Common myeloid progenitor, CD34-positive (primary cell): ENCODE data around the gene PKHD1.

Source experiments
- CTCF ChIA-PET: fragments of 350-600 bp; sonication (Branson Sonifier 250); formaldehyde crosslinking; loops from one replicate; lab custom pipeline; 2021; ENCODE audit warnings: antibody characterized with exemption; lab: Charles Lee
- POLR2A ChIA-PET: fragments of 350-600 bp; sonication (Branson Sonifier 250); formaldehyde crosslinking; loops from one replicate; lab custom pipeline; 2021; ENCODE audit warnings: antibody characterized with exemption; lab: Charles Lee
- DNase-seq, 3 donors: peaks; one replicate each; pipeline versions ENCODE4 v3.0.0 to v3.0.0-alpha.2; 2013
- H3K27ac ChIP-seq, 2 experiments: 1 replicate in 1 of 2; 2 replicates in 1 of 2; pipeline ENCODE4 v1.7.0; 2013; ENCODE audit warnings: inconsistent platforms in 2 of 2, low read length in 2 of 2, mild to moderate bottlenecking in 2 of 2, low read depth in 1 of 2, moderate library complexity in 1 of 2; ENCODE audit not compliant: severe bottlenecking in 2 of 2, insufficient read depth in 1 of 2, poor library complexity in 1 of 2
- H3K27me3 ChIP-seq, 5 experiments: replicated peaks in 2 of 5; 1 replicate in 3 of 5; 2 replicates in 2 of 5; pipeline versions ENCODE4 v1.6.1 to v1.7.0; 2013; ENCODE audit warnings: low read length in 4 of 5, mild to moderate bottlenecking in 2 of 5, moderate library complexity in 2 of 5, inconsistent platforms in 1 of 5; ENCODE audit not compliant: insufficient read depth in 5 of 5, control insufficient read depth in 4 of 5
- H3K36me3 ChIP-seq, 4 experiments: 1 replicate in 2 of 4; 2 replicates in 2 of 4; pipeline versions ENCODE4 v1.6.1 to v1.7.0; 2013; ENCODE audit warnings: low read length in 3 of 4, control low read depth in 1 of 4, mild to moderate bottlenecking in 1 of 4; ENCODE audit not compliant: control insufficient read depth in 4 of 4, insufficient read depth in 4 of 4
- H3K4me1 ChIP-seq, 4 experiments: 1 replicate in 3 of 4; 2 replicates in 1 of 4; pipeline versions ENCODE4 v1.6.1 to v1.7.1; 2013; ENCODE audit warnings: low read length in 3 of 4, mild to moderate bottlenecking in 3 of 4, control low read depth in 1 of 4, inconsistent platforms in 1 of 4, moderate library complexity in 1 of 4; ENCODE audit not compliant: control insufficient read depth in 4 of 4, insufficient read depth in 4 of 4; ENCODE audit errors: control extremely low read depth in 1 of 4
- H3K4me3 ChIP-seq, 7 experiments: 1 replicate in 4 of 7; 2 replicates in 3 of 7; pipeline versions ENCODE4 v1.5.1 to v1.7.0; 2013; ENCODE audit warnings: mild to moderate bottlenecking in 7 of 7, low read length in 6 of 7, moderate library complexity in 6 of 7, inconsistent platforms in 2 of 7, low read depth in 2 of 7, control low read depth in 1 of 7; ENCODE audit not compliant: insufficient read depth in 4 of 7, control insufficient read depth in 1 of 7; ENCODE audit errors: extremely low read depth in 1 of 7
- H3K9me3 ChIP-seq, 5 experiments: 1 replicate in 4 of 5; 2 replicates in 1 of 5; pipeline versions ENCODE4 v1.6.1 to v1.7.1; 2013; ENCODE audit warnings: low read length in 4 of 5, mild to moderate bottlenecking in 2 of 5, inconsistent platforms in 1 of 5, low read depth in 1 of 5, moderate library complexity in 1 of 5; ENCODE audit not compliant: control insufficient read depth in 4 of 5, insufficient read depth in 2 of 5; ENCODE audit errors: control extremely low read depth in 1 of 5
- WGBS: methylation state at CpG from one replicate; pipeline ENCODE4 v1.1.5; 2013; ENCODE audit not compliant: insufficient coverage; 5-methylcytosine and 5-hydroxymethylcytosine counted together

PKHD1 gene

GRCh38 chr6:51625566-51625965 lies 461.8 kb downstream of the PKHD1 start:
- ChIA-PET CTCF (no interaction called here), POLR2A (no interaction called here)
- no peak overlapping the region for H3K27ac ChIP-seq
- H3K36me3 ChIP-seq: no peaks in the 10 kb centered on the region
- WGBS: 80% methylated on average over 1 of the region's 4 CpGs
- no peak overlapping the region for H3K4me3 ChIP-seq
- peaks cover 0 to 2% (median 0%) of the 10 kb centered on the region in 5 experiments for H3K27me3 ChIP-seq
- peaks cover 0 to 3% (median 0%) of the 10 kb centered on the region in 5 experiments for H3K9me3 ChIP-seq
- no peak for DNase-seq
- no peaks in the 10 kb centered on the region for H3K4me1 ChIP-seq

GRCh38 chr6:51620971-51621370 lies 466.4 kb downstream of the PKHD1 start:
- Histone ChIP-seq H3K27ac (no peak overlapping the region), H3K4me3 (no peak overlapping the region), H3K27me3 (no peaks in the 10 kb centered on the region), H3K9me3 (peaks cover 0 to 1% (median 0%) of the 10 kb centered on the region in 5 experiments), H3K36me3 (no peaks in the 10 kb centered on the region), H3K4me1 (no peaks in the 10 kb centered on the region)
- POLR2A ChIA-PET: no interaction called here
- 100% methylated on average over 1 of the region's 1 CpG for WGBS
- DNase-seq: no peak
- CTCF ChIA-PET: interaction anchor here (1.0 to 1.1 kb wide), 2 partner anchors 10 to 13 kb away, joined by 3 read pairs; no protein-coding TSS in a partner anchor

GRCh38 chr6:51619042-51619799 lies 468.2 kb downstream of the PKHD1 start:
- no peaks in the 10 kb centered on the region for H3K27me3 ChIP-seq
- no peak overlapping the region for H3K27ac ChIP-seq
- no peak for DNase-seq
- WGBS: 97% methylated on average over 3 of the region's 6 CpGs
- ChIA-PET CTCF (no interaction called here), POLR2A (no interaction called here)
- no peaks in the 10 kb centered on the region for H3K36me3 ChIP-seq
- H3K4me1 ChIP-seq: no peaks in the 10 kb centered on the region
- H3K4me3 ChIP-seq: no peak overlapping the region
- H3K9me3 ChIP-seq: peaks cover 0 to 1% (median 0%) of the 10 kb centered on the region in 5 experiments

- peak; percentile 1 to 20 (median 7) for DNase-seq
- CTCF ChIA-PET: no interaction called here
- no peak overlapping the region for H3K27ac ChIP-seq
- POLR2A ChIA-PET: interaction anchor here (0.6 kb wide), 2 partner anchors 72 to 318 kb away, joined by 3 read pairs; no protein-coding TSS in a partner anchor
- peaks cover 0 to 1% (median 0%) of the 10 kb centered on the region in 5 experiments for H3K9me3 ChIP-seq
- no peaks in the 10 kb centered on the region for H3K27me3 ChIP-seq
- H3K4me1 ChIP-seq: no peaks in the 10 kb centered on the region
- H3K36me3 ChIP-seq: no peaks in the 10 kb centered on the region
- H3K4me3 ChIP-seq: no peak overlapping the region
Measured at GRCh38 chr6:51618563-51618962, 468.9 kb downstream of the PKHD1 start.

DNA sequence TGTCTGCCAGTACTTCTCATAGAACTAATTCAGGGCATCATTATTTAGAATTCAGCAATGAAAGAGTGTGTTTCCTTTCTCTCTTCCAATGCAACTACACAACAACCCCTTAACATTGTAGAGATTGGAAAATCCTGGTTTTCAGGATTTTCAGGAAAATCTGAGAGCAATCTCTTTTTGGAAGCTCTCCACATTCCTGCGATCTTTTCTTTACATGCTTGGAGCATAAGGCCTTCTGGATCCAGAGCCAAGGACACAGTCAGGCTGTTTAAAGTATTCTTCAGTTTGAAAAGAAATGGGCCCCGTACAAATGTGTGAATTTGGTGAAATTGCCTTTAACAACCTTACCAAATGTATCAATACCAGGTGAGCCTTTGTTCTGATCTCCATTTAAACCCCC lies 469.7 kb downstream of the PKHD1 start:
- Histone ChIP-seq H3K27me3 (no peaks in the 10 kb centered on the region), H3K36me3 (no peaks in the 10 kb centered on the region), H3K4me3 (no peak overlapping the region), H3K27ac (no peak overlapping the region), H3K4me1 (no peaks in the 10 kb centered on the region), H3K9me3 (peaks cover 0 to 1% (median 0%) of the 10 kb centered on the region in 5 experiments)
- DNase-seq: no peak
- 100% methylated on average over 2 of the region's 2 CpGs for WGBS
- POLR2A ChIA-PET: no interaction called here
- CTCF ChIA-PET: no interaction called here

DNA sequence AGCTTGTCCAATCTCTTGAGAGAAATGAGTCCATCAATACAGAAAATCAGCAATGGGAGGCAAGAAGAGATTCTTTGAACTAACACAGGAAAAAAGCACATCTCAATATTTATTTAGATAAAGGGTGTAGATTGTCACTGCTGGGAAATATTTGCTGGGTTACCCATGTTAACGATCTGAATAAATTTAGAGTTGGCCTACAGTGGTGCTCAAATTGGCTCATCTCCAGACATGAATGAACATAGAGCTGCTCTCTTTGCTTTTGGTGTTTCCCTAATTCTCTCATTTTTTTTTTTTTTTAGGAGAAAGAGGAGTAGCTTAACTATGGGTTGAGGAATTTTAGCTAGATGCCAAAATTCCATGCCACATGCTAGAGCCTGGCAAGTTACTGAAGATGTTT lies 471.2 kb downstream of the PKHD1 start:
- H3K4me3 ChIP-seq: no peak overlapping the region
- H3K4me1 ChIP-seq: no peaks in the 10 kb centered on the region
- no peaks in the 10 kb centered on the region for H3K36me3 ChIP-seq
- DNase-seq: no peak
- ChIA-PET CTCF (no interaction called here), POLR2A (no interaction called here)
- H3K9me3 ChIP-seq: peaks cover 0 to 1% (median 0%) of the 10 kb centered on the region in 5 experiments
- WGBS: 100% methylated on average over 1 of the region's 1 CpG
- no peaks in the 10 kb centered on the region for H3K27me3 ChIP-seq
- no peak overlapping the region for H3K27ac ChIP-seq

- H3K36me3 ChIP-seq: no peaks in the 10 kb centered on the region
- CTCF ChIA-PET: no interaction called here
- DNase-seq: no peak
- H3K27me3 ChIP-seq: no peaks in the 10 kb centered on the region
- POLR2A ChIA-PET: no interaction called here
- no peaks in the 10 kb centered on the region for H3K4me1 ChIP-seq
- H3K27ac ChIP-seq: no peak overlapping the region
- no peak overlapping the region for H3K4me3 ChIP-seq
- peaks cover 0 to 1% (median 0%) of the 10 kb centered on the region in 5 experiments for H3K9me3 ChIP-seq
Measured at GRCh38 chr6:51614725-51615124, 472.7 kb downstream of the PKHD1 start.
